C4-2B (cell line): ENCODE data around the gene ZNHIT1.

Experiments used
- H3K27ac ChIP-seq: fragments of 450-650 bp; 2 replicates; pipeline ENCODE4 v1.5.1; 2017
- ZFX ChIP-seq: fragments of 450-650 bp; IDR thresholded peaks from 2 replicates; pipeline ENCODE4 v1.6.1; 2017
- TF ChIP-seq, protein P1 (sequence below): fragments of 450-650 bp; conservative IDR thresholded peaks from 2 replicates; pipeline ENCODE4 v1.5.1; 2017; ENCODE audit warnings: mild to moderate bottlenecking

The ZNHIT1 gene

GRCh38 chr7:101222275-101222830 lies 4.4 kb downstream of the ZNHIT1 start:
- TF ChIP-seq ZFX, result no peak
- TF ChIP-seq, protein P1, sequence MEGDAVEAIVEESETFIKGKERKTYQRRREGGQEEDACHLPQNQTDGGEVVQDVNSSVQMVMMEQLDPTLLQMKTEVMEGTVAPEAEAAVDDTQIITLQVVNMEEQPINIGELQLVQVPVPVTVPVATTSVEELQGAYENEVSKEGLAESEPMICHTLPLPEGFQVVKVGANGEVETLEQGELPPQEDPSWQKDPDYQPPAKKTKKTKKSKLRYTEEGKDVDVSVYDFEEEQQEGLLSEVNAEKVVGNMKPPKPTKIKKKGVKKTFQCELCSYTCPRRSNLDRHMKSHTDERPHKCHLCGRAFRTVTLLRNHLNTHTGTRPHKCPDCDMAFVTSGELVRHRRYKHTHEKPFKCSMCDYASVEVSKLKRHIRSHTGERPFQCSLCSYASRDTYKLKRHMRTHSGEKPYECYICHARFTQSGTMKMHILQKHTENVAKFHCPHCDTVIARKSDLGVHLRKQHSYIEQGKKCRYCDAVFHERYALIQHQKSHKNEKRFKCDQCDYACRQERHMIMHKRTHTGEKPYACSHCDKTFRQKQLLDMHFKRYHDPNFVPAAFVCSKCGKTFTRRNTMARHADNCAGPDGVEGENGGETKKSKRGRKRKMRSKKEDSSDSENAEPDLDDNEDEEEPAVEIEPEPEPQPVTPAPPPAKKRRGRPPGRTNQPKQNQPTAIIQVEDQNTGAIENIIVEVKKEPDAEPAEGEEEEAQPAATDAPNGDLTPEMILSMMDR, result no peak
- H3K27ac ChIP-seq, result no peak overlapping the region

- no peak for TF ChIP-seq ZFX
- TF ChIP-seq, protein P1, result no peak
- no peak overlapping the region for H3K27ac ChIP-seq
These were observed 5.6 kb downstream of the ZNHIT1 start for GRCh38 chr7:101223528-101223927.

DNA sequence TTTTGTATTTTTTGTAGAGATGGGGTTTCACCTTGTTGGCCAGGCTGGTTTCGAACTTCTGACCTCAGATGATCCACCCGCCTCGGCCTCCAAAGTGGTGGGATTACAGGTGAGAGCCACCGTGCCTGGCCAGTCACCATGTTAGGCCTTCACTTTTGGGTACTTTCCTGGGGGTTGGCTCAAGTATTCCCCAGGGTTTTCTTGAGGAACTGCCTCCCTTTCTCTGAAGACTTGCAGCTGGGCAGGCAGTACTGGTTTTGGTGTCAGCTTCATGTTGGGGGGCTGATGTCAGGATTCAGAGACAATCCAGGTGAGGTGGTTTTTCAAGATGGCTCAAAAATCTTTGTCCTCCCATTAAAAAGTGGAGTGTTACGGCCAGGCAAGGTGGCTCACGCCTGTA lies 7.7 kb downstream of the ZNHIT1 start:
- no peak overlapping the region for H3K27ac ChIP-seq
- TF ChIP-seq ZFX, result no peak
- TF ChIP-seq, protein P1, result no peak

DNA sequence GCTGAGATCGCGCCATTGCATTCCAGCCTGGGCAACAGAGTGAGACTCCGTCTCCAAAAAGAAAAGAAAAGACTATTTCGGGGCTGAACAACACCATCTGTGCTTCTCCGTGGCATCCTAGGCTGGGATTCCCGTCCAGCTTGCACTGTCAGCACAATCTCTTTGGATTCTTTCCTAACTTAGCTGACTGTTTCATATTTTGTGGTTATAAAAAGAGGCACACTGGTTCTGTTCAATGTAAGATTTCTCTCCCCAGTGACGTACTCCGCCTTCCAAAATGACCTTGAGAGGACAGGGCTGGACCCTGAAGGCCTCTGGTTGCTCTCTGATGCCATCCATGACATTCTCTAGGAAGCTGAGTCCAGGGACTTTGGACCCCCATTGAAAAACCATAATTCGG lies 8.8 kb downstream of the ZNHIT1 start:
- no peak for TF ChIP-seq ZFX
- TF ChIP-seq, protein P1, result no peak
- H3K27ac ChIP-seq, result no peak overlapping the region

DNA sequence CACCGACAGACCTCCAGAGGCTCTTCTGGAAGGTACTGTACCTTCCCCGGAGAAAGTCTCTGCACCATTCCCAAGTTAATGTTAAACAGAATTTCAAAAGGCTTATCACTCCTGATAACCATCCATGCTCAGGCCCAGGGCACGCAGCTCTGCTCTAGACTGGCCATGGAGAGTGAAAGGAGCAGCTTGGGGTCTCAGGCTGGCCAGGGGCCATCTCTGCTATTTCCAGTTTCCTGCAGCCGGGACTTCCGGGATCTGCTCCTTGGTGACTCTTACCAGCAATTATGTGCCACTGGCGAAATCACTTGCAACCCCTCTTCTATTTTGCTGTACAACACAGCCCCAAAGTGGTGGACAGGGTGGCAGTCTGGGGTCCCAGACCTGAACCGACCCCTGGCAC lies 13.7 kb downstream of the ZNHIT1 start:
- H3K27ac ChIP-seq, result peak overlapping the region; percentile 63

GRCh38 chr7:101232141-101232850 lies 14.3 kb downstream of the ZNHIT1 start:
- 0 out of 2 replicates have a peak, but pooled peaks have one; percentile 11 for TF ChIP-seq ZFX
- TF ChIP-seq, protein P1, result no peak

More for the DNA sequence above, 13.7 kb downstream of the ZNHIT1 start:
- TF ChIP-seq ZFX, result no peak
- TF ChIP-seq, protein P1, result no peak

DNA sequence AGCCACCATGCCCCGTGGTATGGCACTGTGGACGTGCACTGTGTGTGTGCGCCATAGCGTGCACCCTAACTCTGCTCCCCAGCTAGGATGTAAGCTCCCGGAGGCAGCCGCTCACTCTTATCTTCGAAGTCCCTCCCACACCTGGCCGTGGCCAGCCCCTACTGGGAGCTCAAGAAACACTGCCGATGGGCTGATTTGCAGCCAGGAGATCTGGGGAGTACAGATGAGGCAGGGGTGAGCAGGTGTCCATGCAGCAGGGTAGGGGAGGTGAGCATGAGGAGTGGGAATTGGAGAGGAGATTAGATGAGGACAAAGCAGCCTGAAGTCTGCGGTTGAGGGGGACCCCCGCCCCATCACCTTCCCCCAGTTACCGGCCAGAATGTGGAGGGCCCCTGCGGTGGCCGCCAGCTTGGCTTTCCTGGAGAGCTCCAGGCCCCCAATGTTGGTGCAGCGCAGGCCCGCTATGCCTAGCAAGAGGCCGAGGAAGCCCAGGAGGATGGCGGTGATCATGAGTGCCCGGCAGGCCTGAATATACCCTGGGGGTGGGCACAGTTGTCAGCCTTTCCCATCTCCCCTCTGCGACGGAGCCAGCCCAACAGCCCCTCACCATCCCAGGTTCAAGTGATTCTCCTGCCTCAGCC lies 16.1 kb downstream of the ZNHIT1 start:
- H3K27ac ChIP-seq, result no peak overlapping the region
- TF ChIP-seq, protein P1, result no peak
- TF ChIP-seq ZFX, result no peak

More at GRCh38 chr7:101232141-101232850, 14.3 kb downstream of the ZNHIT1 start:
- peak overlapping the region; percentile 63 for H3K27ac ChIP-seq
